ENCODE data around the gene CRIP1. TPM values are rescaled to one million over a fixed set of nuclear protein-coding genes. Genes with fewer than 3 reads are reported as not detected.

The CRIP1 gene
- total RNA-seq, 1 donor from 2014 or later, result not detected

- no peak for DNase-seq (ENCODE audit: low read depth)
- Histone ChIP-seq H3K4me3 (ENCODE audit: low read depth, low read length) (no peak overlapping the region), H3K36me3 (ENCODE audit: control insufficient read depth, insufficient read depth, low read length) (peaks cover 1% of the 10 kb centered on the region), H3K27me3 (ENCODE audit: control insufficient read depth, insufficient read depth, low read length) (no peaks in the 10 kb centered on the region)
- no peak for FAIRE-seq
- TF ChIP-seq CTCF (IDR thresholded peaks at IDR 0.05; ENCODE audit: insufficient read depth, low read length, severe bottlenecking), result no peak
Observed at GRCh38 chr14:105477660-105478397, 8.9 kb upstream of the CRIP1 start.

- FAIRE-seq, result no peak
- Histone ChIP-seq H3K4me3 (ENCODE audit: low read depth, low read length) (no peak overlapping the region), H3K27me3 (ENCODE audit: control insufficient read depth, insufficient read depth, low read length) (no peaks in the 10 kb centered on the region), H3K36me3 (ENCODE audit: control insufficient read depth, insufficient read depth, low read length) (peaks cover 1% of the 10 kb centered on the region)
- no peak for TF ChIP-seq CTCF (IDR thresholded peaks at IDR 0.05; ENCODE audit: insufficient read depth, low read length, severe bottlenecking)
- DNase-seq (ENCODE audit: low read depth), result no peak
Observed at GRCh38 chr14:105478398-105479251, 8.1 kb upstream of the CRIP1 start.

GRCh38 chr14:105479431-105480158, 7.1 kb upstream of the CRIP1 start:
- H3K27me3 ChIP-seq (ENCODE audit: control insufficient read depth, insufficient read depth, low read length), result no peaks in the 10 kb centered on the region
- no peak overlapping the region for H3K4me3 ChIP-seq (ENCODE audit: low read depth, low read length)
- no peak for TF ChIP-seq CTCF (IDR thresholded peaks at IDR 0.05; ENCODE audit: insufficient read depth, low read length, severe bottlenecking)
- FAIRE-seq (no peak), DNase-seq (ENCODE audit: low read depth) (no peak)
- peaks cover 1% of the 10 kb centered on the region for H3K36me3 ChIP-seq (ENCODE audit: control insufficient read depth, insufficient read depth, low read length)

GRCh38 chr14:105480199-105480746, 6.4 kb upstream of the CRIP1 start:
- no peak overlapping the region for H3K4me3 ChIP-seq (ENCODE audit: low read depth, low read length)
- no peak for TF ChIP-seq CTCF (IDR thresholded peaks at IDR 0.05; ENCODE audit: insufficient read depth, low read length, severe bottlenecking)
- H3K36me3 ChIP-seq (ENCODE audit: control insufficient read depth, insufficient read depth, low read length), result peaks cover 1% of the 10 kb centered on the region
- FAIRE-seq, result no peak
- no peak for DNase-seq (ENCODE audit: low read depth)
- no peaks in the 10 kb centered on the region for H3K27me3 ChIP-seq (ENCODE audit: control insufficient read depth, insufficient read depth, low read length)

- FAIRE-seq, result no peak
- Histone ChIP-seq H3K27me3 (ENCODE audit: control insufficient read depth, insufficient read depth, low read length) (no peaks in the 10 kb centered on the region), H3K4me3 (ENCODE audit: low read depth, low read length) (peak overlapping the region; percentile 19), H3K36me3 (ENCODE audit: control insufficient read depth, insufficient read depth, low read length) (peaks cover 1% of the 10 kb centered on the region)
- TF ChIP-seq CTCF (IDR thresholded peaks at IDR 0.05; ENCODE audit: insufficient read depth, low read length, severe bottlenecking), result peak; percentile 99
- peak; percentile 69 for DNase-seq (ENCODE audit: low read depth)
Observed at GRCh38 chr14:105480807-105481801, 5.6 kb upstream of the CRIP1 start.

Data from bronchial epithelial cell (primary cell).